Parathyroid adenoma (tissue), 2 donors: ENCODE data around the gene LHX4.

Source experiments
- H2AFZ ChIP-seq: fragments of 300-600 bp; sonication (generic); one replicate; pipeline ENCODE4 v1.7.0; 2017; ENCODE audit warnings: antibody characterized with exemption, mild to moderate bottlenecking
- H3K27ac ChIP-seq: fragments of 300-600 bp; sonication (generic); one replicate; pipeline ENCODE4 v1.7.0; 2017
- H3K27me3 ChIP-seq: fragments of 300-600 bp; sonication (generic); one replicate; pipeline ENCODE4 v1.7.0; 2017; ENCODE audit warnings: low read length; ENCODE audit not compliant: control insufficient read depth, insufficient read depth
- H3K36me3 ChIP-seq: fragments of 300-600 bp; sonication (generic); one replicate; pipeline ENCODE4 v1.7.0; 2017; ENCODE audit warnings: low read length; ENCODE audit not compliant: control insufficient read depth, insufficient read depth
- H3K4me1 ChIP-seq: fragments of 300-600 bp; sonication (generic); one replicate; pipeline ENCODE4 v1.7.0; 2017; ENCODE audit warnings: control low read depth
- H3K4me2 ChIP-seq: fragments of 300-600 bp; sonication (generic); one replicate; pipeline ENCODE4 v1.7.0; 2017; ENCODE audit warnings: low read length
- H3K4me3 ChIP-seq: fragments of 300-600 bp; sonication (generic); one replicate; pipeline ENCODE4 v1.7.0; 2017; ENCODE audit warnings: low read depth, low read length
- H3K79me2 ChIP-seq: fragments of 300-600 bp; sonication (generic); one replicate; pipeline ENCODE4 v1.7.0; 2017; ENCODE audit warnings: control low read depth
- H3K9ac ChIP-seq: fragments of 300-600 bp; sonication (generic); one replicate; pipeline ENCODE4 v1.7.0; 2017; ENCODE audit warnings: mild to moderate bottlenecking
- H3K9me3 ChIP-seq: fragments of 300-600 bp; sonication (generic); one replicate; pipeline ENCODE4 v1.7.0; 2017; ENCODE audit warnings: low read length; ENCODE audit not compliant: control insufficient read depth
- TF ChIP-seq, protein P1 (sequence below): fragments of 300-600 bp; sonication (generic); IDR thresholded peaks from one replicate; pipeline ENCODE4 v1.7.0; 2017; ENCODE audit warnings: antibody characterized with exemption, mild to moderate bottlenecking
- donor health status: primary hyperparathyroidism.

Gene LHX4

DNA sequence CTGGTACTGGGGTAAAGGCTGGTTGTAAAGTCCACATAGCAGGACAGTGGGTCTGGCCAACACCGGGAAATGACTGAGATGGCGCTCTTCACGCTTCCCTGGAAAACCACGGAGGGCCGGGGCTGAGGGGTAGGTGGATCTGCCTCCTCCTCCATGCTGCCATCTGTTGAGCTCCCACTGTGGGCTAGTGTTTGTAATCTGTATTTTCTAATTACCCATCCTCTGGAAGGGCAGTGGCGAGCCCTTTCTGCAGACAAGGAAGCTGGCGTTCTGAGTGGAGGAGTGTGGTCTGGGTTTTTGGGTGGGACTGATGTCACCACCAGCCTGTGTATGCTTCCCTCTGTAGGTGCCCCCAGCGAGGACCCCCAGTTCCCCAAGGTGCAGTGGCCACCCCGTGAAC, 34.1 kb upstream of the LHX4 start:
- H3K36me3 ChIP-seq, result no peaks in the 10 kb centered on the region
- no peaks in the 10 kb centered on the region for H3K27me3 ChIP-seq
- H3K4me1 ChIP-seq, result no peaks in the 10 kb centered on the region
- no peak overlapping the region for H3K27ac ChIP-seq
- H2AFZ ChIP-seq, result no peak overlapping the region
- TF ChIP-seq, protein P1, sequence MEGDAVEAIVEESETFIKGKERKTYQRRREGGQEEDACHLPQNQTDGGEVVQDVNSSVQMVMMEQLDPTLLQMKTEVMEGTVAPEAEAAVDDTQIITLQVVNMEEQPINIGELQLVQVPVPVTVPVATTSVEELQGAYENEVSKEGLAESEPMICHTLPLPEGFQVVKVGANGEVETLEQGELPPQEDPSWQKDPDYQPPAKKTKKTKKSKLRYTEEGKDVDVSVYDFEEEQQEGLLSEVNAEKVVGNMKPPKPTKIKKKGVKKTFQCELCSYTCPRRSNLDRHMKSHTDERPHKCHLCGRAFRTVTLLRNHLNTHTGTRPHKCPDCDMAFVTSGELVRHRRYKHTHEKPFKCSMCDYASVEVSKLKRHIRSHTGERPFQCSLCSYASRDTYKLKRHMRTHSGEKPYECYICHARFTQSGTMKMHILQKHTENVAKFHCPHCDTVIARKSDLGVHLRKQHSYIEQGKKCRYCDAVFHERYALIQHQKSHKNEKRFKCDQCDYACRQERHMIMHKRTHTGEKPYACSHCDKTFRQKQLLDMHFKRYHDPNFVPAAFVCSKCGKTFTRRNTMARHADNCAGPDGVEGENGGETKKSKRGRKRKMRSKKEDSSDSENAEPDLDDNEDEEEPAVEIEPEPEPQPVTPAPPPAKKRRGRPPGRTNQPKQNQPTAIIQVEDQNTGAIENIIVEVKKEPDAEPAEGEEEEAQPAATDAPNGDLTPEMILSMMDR, result no peak
- H3K79me2 ChIP-seq, result no peaks in the 10 kb centered on the region
- H3K4me2 ChIP-seq, result no peak overlapping the region
- no peak overlapping the region for H3K9ac ChIP-seq
- H3K9me3 ChIP-seq, result no peaks in the 10 kb centered on the region
- no peak overlapping the region for H3K4me3 ChIP-seq

DNA sequence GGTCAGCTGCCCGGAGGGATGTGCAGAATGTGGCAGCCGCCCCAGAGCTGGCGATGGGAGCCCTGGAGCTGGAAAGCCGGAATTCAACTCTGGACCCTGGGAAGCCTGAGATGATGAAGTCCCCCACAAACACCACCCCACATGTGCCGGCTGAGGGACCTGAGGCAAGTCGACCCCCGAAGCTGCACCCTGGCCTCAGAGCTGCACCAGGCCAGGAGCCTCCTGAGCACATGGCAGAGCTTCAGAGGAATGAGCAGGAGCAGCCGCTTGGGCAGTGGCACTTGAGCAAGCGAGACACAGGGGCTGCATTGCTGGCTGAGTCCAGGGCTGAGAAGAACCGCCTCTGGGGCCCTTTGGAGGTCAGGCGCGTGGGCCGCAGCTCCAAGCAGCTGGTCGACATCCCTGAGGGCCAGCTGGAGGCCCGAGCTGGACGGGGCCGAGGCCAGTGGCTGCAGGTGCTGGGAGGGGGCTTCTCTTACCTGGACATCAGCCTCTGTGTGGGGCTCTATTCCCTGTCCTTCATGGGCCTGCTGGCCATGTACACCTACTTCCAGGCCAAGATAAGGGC, 33.5 kb upstream of the LHX4 start:
- H2AFZ ChIP-seq, result no peak overlapping the region
- no peaks in the 10 kb centered on the region for H3K9me3 ChIP-seq
- H3K36me3 ChIP-seq, result no peaks in the 10 kb centered on the region
- TF ChIP-seq, protein P1, result no peak
- H3K9ac ChIP-seq, result no peak overlapping the region
- no peak overlapping the region for H3K27ac ChIP-seq
- no peak overlapping the region for H3K4me2 ChIP-seq
- H3K79me2 ChIP-seq, result no peaks in the 10 kb centered on the region
- no peaks in the 10 kb centered on the region for H3K4me1 ChIP-seq
- H3K27me3 ChIP-seq, result no peaks in the 10 kb centered on the region
- H3K4me3 ChIP-seq, result no peak overlapping the region

DNA sequence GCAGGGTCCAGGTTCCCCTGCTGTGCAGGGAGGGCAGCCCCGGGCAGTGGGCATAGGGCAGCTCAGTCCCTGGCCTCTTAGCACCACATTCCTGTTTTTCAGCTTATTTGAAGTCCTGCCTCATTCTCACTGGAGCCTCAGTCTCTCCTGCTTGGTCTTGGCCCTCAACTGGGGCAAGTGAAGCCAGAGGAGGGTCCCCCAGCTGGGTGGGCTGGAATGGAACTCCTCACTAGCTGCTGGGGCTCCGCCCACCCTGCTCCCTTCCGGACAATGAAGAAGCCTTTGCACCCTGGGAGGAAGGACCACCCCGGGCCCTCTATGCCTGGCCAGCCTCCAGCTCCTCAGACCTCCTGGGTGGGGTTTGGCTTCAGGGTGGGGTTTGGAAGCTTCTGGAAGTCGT, 32.8 kb upstream of the LHX4 start:
- no peaks in the 10 kb centered on the region for H3K36me3 ChIP-seq
- no peak overlapping the region for H3K9ac ChIP-seq
- no peaks in the 10 kb centered on the region for H3K27me3 ChIP-seq
- H3K4me2 ChIP-seq, result no peak overlapping the region
- no peak overlapping the region for H3K27ac ChIP-seq
- H3K4me1 ChIP-seq, result no peaks in the 10 kb centered on the region
- H3K4me3 ChIP-seq, result no peak overlapping the region
- H3K9me3 ChIP-seq, result no peaks in the 10 kb centered on the region
- H3K79me2 ChIP-seq, result no peaks in the 10 kb centered on the region
- no peak overlapping the region for H2AFZ ChIP-seq
- TF ChIP-seq, protein P1, result no peak

DNA sequence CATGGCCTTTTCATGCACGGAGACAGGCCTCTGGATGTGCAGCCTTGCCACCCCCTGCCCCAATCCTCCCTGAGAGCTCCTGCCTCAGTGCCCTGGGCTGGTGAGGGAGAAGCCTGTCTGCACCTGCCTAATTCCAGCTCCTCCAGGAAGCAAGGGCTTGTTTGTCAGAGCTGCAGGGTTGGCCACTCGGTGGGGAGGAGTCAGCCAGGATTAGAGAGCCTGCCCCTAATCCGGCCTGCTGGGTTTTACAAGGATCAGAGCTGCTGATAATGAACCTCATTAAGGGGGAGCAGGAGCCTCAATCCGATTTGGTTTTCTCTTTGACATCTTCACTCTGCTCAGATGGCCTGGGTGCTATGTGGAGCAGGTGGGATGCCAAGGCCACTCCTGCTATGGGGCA, 31.9 kb upstream of the LHX4 start:
- Histone ChIP-seq H3K9ac (no peak overlapping the region), H3K4me1 (no peaks in the 10 kb centered on the region), H3K27ac (no peak overlapping the region), H3K9me3 (no peaks in the 10 kb centered on the region), H3K27me3 (no peaks in the 10 kb centered on the region), H2AFZ (no peak overlapping the region), H3K79me2 (no peaks in the 10 kb centered on the region), H3K4me3 (no peak overlapping the region), H3K36me3 (no peaks in the 10 kb centered on the region), H3K4me2 (no peak overlapping the region)
- TF ChIP-seq, protein P1, result no peak

DNA sequence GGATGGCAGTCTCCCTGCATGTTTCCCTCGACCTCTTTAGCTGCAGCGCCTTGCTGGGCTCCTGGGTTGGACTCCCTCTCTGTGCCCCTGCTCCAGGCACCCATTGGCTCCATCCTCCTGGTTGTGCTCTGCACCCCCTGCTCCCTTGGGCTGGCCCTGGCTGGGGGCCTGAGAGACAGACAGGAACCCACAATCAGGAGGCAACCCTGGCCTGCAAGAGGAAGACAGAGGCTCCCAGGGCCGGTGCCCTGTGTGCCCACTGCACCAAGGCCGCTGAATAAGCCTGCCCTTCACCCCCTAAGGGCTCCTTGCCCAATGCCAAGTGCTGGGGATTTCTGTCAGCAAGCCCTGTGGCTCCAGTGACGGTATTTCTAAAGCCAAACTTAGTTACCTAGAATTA, 31.5 kb upstream of the LHX4 start:
- Histone ChIP-seq H3K4me2 (no peak overlapping the region), H3K9me3 (no peaks in the 10 kb centered on the region), H3K27me3 (no peaks in the 10 kb centered on the region), H3K27ac (no peak overlapping the region), H3K4me1 (no peaks in the 10 kb centered on the region), H3K36me3 (no peaks in the 10 kb centered on the region), H2AFZ (no peak overlapping the region), H3K4me3 (no peak overlapping the region), H3K9ac (no peak overlapping the region), H3K79me2 (no peaks in the 10 kb centered on the region)
- TF ChIP-seq, protein P1, result no peak
